Fibroblast of skin of left quadriceps (primary cell): ENCODE results near the gene UFD1.

Experiments
- DNase-seq, 2 experiments: peaks; one replicate each; pipeline ENCODE4 v3.0.0-alpha.2; 2013; ENCODE audit warnings: low read depth in 2 of 2

UFD1 gene

GRCh38 chr22:19471572-19471971 lies 7.4 kb downstream of the UFD1 start:
- DNase-seq = no peak

GRCh38 chr22:19470010-19470409 lies 9.0 kb downstream of the UFD1 start:
- DNase-seq = no peak

- DNase-seq = no peak
Measured at GRCh38 chr22:19469421-19469820, 9.6 kb downstream of the UFD1 start.

GRCh38 chr22:19467912-19468311 lies 11.1 kb downstream of the UFD1 start:
- no peak for DNase-seq

- no peak for DNase-seq
Measured at GRCh38 chr22:19466848-19467752, 11.9 kb downstream of the UFD1 start.

- no peak for DNase-seq
Measured at GRCh38 chr22:19466126-19466716, 12.8 kb downstream of the UFD1 start.

GRCh38 chr22:19464975-19465374 lies 14.0 kb downstream of the UFD1 start:
- no peak for DNase-seq

GRCh38 chr22:19464546-19464945 lies 14.4 kb downstream of the UFD1 start:
- no peak for DNase-seq

- DNase-seq = no peak
Measured at GRCh38 chr22:19463491-19464469, 15.2 kb downstream of the UFD1 start.

- DNase-seq = no peak
Measured at GRCh38 chr22:19463008-19463407, 16.0 kb downstream of the UFD1 start.

GRCh38 chr22:19461506-19461905 lies 17.5 kb downstream of the UFD1 start:
- DNase-seq = no peak

GRCh38 chr22:19460036-19460435 lies 19.0 kb downstream of the UFD1 start:
- DNase-seq = no peak

GRCh38 chr22:19457828-19458428 lies 21.1 kb downstream of the UFD1 start:
- no peak for DNase-seq

GRCh38 chr22:19456541-19456940 lies 22.5 kb downstream of the UFD1 start:
- no peak for DNase-seq

GRCh38 chr22:19455585-19456370 lies 23.2 kb downstream of the UFD1 start:
- DNase-seq = no peak

- no peak for DNase-seq
Measured at GRCh38 chr22:19455033-19455432, 24.0 kb downstream of the UFD1 start.

- no peak for DNase-seq
Measured at GRCh38 chr22:19454156-19454555, 24.8 kb downstream of the UFD1 start.

GRCh38 chr22:19453718-19454117 lies 25.3 kb downstream of the UFD1 start:
- no peak for DNase-seq

GRCh38 chr22:19451570-19451969 lies 27.4 kb downstream of the UFD1 start:
- DNase-seq = no peak

GRCh38 chr22:19450363-19451175 lies 28.4 kb downstream of the UFD1 start:
- no peak for DNase-seq
